Heart left ventricle (tissue), 13 donors: ENCODE data around the gene HTR2A.

Experiments
- POLR2A ChIP-seq, 2 donors: fragments of 450-650 bp; IDR thresholded peaks; one replicate each; pipeline ENCODE4 v1.6.1; 2017; ENCODE audit warnings: antibody characterized with exemption in 2 of 2, mild to moderate bottlenecking in 2 of 2, moderate library complexity in 2 of 2
- TF ChIP-seq, protein P1 (sequence below), 12 donors: fragments of 200-600 bp; sonication (generic) in 4 of 12; IDR thresholded peaks; one replicate each; pipeline versions ENCODE4 v1.5.0 to v1.8.0; 2018 to 2022; ENCODE audit warnings: antibody characterized with exemption in 12 of 12, mild to moderate bottlenecking in 5 of 12
- donor health status: ischemic (EF 13 %, LVEDD 7.1; RV severe dilation, severe dysfunction).
- donor health status: DM: no; HTN: yes; CAD: no.
- donor health status: DM: no; HTN: no; CAD: no.
- donor health status: ischemic (EF 25% LVEDD 6.9; RV normal size, moderate dysfunction).
- donor health status: ischemic (EF 25% LVEDD 5.7; RV mildly dilated, moderate dysfunction).
- donor health status: ischemic (EF 35%, LVEDD 5.7; RV mildly dilated, moderate dysfunction).
- donor health status: nonischemic (EF 11% LVEDD 7.7; RV severe dilation, severe dysfunction).
- donor health status: DM: yes; HTN: yes; CAD: no.
- donor health status: PGD.
- donor health status: ischemic (EF 29% LVEDD 5.4; RV normal size, mild dysfunction).
- donor health status: nonischemic (EF 23%, LVEDD 6.1; RV moderate dilation, normal function).

- TF ChIP-seq, protein P1, sequence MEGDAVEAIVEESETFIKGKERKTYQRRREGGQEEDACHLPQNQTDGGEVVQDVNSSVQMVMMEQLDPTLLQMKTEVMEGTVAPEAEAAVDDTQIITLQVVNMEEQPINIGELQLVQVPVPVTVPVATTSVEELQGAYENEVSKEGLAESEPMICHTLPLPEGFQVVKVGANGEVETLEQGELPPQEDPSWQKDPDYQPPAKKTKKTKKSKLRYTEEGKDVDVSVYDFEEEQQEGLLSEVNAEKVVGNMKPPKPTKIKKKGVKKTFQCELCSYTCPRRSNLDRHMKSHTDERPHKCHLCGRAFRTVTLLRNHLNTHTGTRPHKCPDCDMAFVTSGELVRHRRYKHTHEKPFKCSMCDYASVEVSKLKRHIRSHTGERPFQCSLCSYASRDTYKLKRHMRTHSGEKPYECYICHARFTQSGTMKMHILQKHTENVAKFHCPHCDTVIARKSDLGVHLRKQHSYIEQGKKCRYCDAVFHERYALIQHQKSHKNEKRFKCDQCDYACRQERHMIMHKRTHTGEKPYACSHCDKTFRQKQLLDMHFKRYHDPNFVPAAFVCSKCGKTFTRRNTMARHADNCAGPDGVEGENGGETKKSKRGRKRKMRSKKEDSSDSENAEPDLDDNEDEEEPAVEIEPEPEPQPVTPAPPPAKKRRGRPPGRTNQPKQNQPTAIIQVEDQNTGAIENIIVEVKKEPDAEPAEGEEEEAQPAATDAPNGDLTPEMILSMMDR (IDR thresholded peaks at IDR 0.05), result no peak
- TF ChIP-seq POLR2A (IDR thresholded peaks at IDR 0.05), result no peak
Observed at GRCh38 chr13:46796129-46796514, 100.7 kb downstream of the HTR2A start.
